ENCODE data around the gene CLSTN3.

The CLSTN3 gene

DNA sequence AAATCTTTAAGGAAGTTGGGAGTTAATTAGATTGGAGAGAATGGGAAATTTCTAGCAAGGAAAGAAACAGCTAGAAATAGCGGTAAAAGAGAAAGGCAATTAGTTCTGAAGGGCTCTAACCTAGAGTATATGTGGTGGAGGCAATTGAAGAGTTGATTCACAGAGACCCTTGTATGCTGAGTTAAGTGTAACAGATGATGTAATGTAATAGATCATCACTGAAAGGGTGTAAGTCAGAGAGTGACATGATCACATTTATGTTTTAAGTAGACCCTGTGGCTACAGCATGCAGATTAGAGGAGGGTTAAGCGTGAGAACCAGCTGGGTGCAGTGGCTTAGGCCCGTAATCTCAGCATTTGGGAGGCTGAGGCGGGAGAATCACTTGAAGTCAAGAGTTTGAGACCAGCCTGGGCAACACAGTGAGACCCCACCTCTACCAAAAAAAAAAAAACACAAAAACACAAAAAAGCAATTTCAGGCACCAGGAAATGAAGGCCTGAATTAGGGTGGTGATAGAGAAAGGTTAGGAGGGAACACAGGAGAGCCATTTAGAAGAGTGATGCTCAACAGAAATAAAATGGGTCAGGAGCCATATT lies 4.4 kb upstream of the CLSTN3 start:
- no peak for FAIRE-seq

DNA sequence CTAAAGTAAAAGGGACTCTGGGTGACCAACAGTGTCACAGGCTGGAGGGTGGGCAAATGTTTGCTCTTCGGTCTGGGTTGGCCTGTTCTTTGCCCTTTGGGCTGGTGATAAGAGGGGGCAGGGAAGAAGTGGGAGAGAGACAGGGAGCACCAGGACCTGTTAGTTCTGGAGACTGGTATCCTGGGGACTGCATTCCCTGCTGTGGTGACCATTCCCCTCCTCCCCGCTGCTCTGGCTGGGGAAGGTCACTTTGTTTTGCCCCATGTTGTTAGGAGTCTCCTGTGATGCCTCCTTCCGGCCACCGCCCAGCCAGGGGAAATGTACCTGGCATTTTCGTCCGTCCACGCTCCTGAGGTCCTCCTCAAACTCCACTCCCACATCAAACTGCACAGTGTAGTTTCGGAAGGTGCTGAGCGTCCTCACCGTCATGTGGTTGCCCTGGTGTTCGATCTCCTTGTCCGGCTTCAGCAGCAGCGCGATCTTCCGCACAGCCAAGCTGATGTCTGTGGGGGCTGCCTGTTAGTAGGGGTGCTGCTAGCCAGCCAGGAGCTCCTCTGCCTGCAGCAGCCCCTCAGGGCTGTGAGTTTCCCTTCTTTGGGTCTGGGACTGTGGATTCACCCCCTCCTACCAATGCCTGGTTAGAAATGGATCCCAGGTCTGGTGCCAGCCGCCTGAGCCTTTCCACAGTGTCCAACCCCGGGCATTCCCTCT lies 2.1 kb upstream of the CLSTN3 start:
- DNase-seq (ENCODE audit: low spot score) (no peak), FAIRE-seq (peak; percentile 40)

More for the DNA sequence above, 4.4 kb upstream of the CLSTN3 start:
- DNase-seq (ENCODE audit: low spot score), result no peak

DNA sequence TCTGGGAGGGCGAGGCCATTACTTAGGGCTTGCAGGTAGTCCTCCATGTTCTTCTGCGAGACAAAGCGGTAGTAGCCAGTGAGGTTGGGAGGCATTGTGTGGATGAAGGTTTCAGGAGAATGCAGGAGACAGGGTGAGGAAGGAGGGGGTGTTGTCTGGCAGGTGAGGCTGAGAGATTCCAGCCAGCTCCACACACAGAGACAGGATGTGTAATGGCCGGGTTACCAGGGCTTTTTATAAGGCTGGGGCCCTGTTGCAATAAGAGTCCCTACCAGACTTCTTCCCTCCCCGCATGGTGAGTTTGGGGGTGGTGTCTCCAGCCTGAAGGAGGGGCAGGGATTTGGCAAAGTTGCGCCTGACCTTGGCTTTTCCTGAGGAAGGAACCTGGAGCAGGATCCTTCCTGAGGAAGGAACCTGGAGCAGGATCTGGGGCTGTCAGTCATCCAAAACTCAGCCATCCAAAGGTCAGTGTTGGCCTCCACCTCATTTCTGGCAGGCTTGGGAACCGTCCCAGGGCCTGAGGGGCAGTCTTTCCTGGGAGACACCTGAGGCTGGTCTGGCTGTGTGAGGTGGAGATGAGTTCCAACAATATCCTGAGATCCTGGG lies 1.4 kb upstream of the CLSTN3 start, which contains the start of gene RBP5:
RBP5 (minus strand) TSS at position 209 of the 606 bp plus-strand sequence; CDS start at position 95, 114 bp downstream.
- DNase-seq (ENCODE audit: low spot score) (no peak), FAIRE-seq (no peak)

DNA sequence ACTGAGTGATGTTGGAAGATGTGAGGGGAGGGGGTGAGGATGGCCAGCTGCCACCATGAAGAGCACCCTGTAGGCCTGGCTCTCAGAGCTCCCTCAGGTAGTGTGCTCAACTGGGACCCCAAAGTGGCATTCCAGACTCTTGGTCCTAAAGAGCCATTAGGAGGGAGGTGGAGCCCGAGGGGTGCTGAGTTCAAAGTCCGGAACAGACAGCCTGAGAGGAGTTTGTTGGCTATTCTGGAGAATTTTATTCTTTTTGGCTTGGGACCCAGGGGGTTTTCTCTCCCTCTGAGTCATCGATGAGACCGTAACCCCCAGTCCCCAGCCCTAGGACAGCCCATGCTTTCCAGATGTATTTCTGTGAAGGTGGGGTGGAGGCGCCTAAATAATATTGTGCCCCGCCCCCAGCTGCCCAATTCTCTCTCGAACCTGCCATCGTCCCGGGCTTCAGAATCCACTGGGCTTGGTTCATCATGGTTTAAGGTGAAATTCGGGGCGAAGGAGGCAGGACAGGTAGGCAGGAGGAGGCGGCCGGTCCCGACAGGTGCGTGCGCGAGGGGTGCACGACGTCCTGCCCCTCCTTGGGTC lies 792 bp upstream of the CLSTN3 start:
- FAIRE-seq (no peak), DNase-seq (ENCODE audit: low spot score) (no peak)

DNA sequence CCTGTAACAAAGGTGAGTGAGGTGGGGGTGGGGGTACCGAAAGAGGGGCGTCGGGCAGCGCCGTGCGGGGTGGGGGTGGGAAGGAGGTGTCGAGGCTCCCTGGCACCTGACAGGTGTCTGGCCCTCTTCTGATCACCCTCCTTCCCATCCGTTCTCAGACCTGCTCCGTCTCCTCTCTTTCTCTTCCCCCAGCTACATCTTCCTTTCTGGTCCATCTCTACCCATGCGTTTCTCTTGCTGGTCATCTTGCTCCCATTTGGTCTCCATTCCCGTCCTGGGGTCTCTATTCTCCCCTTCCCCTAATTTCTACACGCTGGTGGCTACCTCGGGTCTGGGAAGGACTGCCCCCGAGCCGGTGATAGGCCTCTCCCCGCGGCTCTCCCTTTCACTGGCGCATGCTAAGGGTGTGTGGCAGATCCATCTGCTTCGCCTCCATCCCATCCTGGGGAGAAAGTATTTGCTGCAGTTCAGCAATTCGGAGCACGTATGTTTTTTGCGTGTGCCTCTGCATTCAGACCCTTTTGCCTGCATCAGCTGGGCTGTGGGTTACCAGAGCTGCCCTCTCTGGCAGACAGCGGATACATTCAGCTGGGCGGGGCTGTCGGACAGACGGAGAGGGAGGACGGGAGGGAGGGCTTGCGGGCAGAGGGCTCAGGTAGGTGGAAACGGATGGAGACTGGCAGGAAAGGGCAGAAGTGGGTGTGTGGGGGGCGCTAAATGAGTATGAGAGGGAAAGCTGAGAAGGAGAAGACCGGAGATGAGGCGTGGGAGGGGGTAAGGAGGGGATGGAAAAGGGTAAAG lies 730 bp downstream of the CLSTN3 start:
- DNase-seq (ENCODE audit: low spot score) (peak; percentile 89), FAIRE-seq (peak; percentile 88)

DNA sequence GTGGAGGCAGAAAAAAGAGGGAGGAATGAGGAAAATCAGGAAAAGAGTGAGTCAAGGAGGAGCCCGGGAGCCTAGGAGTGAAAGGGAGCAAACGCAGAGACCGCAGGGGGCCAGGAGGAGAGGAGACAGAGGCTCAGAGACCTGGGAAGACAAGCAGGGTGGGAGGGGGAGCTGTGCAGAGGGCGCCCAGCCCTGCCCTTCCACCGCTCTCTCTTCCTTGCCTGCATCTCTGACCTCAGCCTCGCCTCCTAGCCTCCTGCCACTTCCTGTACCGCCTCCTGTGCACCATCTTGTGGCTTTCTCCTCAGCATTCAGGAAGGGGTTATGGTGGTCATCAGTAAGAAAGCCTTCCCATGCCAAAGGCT lies 1.3 kb downstream of the CLSTN3 start:
- peak; percentile 31 for DNase-seq (ENCODE audit: low spot score)
- no peak for FAIRE-seq

DNA sequence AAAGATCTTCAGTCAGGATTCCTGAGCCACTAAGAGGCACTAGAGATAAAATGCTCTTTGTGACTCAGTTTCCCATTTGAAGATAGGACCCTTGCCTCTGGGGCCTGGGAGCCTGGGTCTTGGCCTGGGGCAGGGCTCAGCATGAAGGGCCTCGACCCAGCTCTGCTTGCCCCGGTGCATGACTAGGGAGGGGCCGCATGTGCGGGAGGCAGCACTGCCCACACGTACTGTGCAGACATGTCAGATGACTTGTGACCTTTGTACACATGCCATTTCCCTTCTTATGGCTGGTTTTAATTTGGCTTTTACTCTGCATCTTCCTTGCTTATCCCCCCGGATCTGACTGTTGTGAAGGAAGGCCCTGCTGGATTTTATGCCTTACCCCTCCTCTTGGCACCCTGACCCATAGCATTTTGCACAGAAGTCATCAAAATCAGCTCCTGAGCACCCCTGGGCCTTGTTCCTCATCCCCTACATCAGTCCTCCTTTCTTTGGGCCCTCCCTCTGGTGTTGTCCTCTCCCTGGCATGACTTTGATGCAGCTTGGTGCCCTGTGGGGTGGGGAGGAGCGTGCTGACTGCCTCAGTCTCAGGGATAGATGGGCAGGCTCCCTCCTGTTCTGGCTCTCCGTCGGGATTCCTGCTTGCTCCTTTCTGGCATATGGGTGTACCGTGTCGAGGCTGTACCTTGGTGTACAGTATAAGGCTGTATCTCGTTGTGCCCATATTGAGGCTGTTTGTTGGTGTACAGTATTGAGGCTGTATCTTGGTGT lies 4.4 kb downstream of the CLSTN3 start:
- FAIRE-seq, result peak; percentile 9
- no peak for DNase-seq (ENCODE audit: low spot score)

DNA sequence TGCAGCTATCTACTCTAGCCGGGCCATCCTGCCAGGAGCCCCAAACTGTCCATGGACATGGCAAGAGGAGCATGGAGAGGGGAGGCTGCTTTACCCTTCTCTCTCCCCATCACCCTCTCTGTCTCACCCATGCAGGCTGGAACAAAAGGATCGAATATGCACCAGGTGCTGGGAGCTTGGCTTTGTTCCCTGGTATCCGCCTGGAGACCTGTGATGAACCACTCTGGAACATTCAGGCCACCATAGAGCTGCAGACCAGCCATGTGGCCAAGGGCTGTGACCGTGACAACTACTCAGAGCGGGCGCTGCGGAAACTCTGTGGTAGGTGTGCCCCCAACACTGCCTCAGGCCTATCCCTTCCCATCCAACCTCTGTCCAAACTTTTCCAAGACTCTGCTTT lies 5.9 kb downstream of the CLSTN3 start:
- no peak for DNase-seq (ENCODE audit: low spot score)
- no peak for FAIRE-seq

DNA sequence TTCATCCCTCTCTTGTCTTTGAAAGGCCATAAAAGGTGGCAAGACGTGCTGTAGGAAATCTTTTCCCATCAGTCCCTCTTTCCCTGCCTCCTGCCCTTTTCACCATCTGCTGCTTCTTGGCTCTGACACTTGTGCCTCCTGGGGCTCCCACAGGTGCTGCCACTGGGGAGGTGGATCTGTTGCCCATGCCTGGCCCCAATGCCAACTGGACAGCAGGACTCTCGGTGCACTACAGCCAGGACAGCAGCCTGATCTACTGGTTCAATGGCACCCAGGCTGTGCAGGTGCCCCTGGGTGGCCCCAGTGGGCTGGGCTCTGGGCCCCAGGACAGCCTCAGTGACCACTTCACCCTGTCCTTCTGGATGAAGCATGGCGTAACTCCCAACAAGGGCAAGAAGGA lies 6.5 kb downstream of the CLSTN3 start:
- peak; percentile 13 for FAIRE-seq

DNA sequence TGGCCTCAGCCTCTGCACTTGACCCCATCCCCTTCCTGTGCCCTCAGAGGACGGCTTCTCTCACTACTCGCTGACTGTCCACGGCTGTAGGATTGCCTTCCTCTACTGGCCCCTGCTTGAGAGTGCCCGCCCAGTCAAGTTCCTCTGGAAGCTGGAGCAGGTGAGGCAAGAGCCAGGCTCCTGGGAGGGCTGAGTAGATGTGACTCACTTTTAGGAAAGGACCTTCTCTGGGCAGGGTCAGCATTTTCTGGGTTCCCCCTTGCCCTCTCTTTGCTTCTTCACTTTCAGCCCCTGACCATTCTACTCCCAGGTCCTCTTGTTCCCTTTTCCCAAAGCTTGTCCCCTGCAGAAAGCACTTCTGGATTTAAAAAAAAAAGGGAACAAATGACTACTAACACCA lies 7.7 kb downstream of the CLSTN3 start:
- DNase-seq (ENCODE audit: low spot score), result no peak
- FAIRE-seq, result peak; percentile 61

More for the DNA sequence above, 6.5 kb downstream of the CLSTN3 start:
- no peak for DNase-seq (ENCODE audit: low spot score)

DNA sequence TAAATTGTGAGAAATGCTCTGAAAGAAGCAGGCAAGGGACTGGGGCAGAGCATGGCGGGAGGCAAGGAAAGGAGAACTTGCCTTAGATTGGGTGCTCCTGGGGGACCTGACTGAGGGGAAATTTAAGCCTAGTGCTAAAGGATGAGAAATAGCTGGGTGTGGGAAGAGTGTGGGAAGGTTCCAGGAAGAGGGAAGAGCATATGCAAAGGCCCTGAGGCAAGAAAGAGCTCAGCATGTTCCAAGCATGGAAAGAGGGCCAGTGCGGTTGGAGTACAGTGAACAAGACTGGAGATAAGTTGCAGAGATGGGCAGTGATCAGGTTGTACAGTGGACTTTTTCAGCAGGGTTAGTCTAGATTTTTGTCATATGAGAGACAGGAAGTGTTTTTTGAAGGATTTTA lies 9.0 kb downstream of the CLSTN3 start:
- DNase-seq (ENCODE audit: low spot score), result no peak

DNA sequence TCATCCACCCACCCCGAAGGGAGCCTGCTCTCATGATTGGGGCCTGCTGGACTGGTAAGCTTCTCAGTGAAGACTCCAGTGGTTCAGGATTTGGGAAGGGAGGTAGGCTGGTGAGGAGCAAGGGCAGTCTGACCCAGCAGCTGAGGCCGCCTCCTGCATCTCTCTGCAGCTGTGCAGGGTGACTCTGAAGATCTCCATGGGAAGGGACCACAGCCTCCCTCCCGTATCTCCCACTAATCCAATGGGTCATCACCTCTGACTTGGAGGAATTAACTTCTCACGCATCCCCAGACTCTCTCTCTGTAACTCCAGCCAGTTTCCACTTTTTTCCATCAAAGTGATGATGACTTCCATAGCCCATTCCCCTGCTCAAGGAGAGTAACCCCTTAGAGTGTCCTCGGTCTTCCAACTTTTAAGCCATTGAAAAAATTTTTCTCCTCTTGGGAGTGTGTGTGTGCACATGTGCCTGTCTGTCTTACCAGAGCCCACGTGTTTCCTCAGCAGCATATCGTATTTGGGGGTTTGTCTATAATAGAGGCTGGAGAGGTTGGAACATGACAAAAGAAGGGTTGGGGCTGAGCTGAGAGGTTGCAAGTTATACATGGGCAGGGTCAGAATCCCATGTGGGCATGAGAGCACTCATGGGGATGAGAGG lies 11.3 kb downstream of the CLSTN3 start:
- FAIRE-seq (no peak), DNase-seq (ENCODE audit: low spot score) (no peak)

More for the DNA sequence above, 9.0 kb downstream of the CLSTN3 start:
- FAIRE-seq, result no peak

DNA sequence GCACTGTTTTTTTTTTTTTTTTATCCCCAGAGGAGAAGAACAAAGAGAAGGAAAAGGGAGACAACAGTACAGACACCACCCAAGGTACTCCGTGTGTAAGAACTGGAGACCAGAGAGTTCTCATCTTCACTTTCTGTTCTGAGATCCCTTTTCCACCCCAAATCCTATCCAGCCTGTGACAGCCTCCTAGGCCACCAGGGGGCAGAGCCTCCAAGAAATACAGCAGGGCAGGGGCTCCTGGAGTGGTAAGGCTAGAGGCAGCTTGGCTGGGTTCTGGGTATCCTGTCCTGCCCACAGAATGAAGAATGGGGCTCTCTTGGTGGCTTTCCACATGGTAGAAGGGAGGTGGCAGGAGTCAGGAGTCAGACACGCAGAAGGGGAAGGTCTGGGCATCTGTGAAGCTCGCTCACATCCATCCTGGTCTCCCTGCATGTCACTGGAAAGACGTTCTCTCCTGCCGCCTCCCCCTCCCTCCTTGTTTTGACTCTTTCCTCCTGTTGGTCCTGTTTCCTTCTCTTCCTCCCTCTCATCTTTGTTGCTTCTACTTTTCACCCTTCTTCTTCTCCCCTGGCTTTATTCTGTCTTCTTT lies 12.0 kb downstream of the CLSTN3 start:
- peak; percentile 69 for DNase-seq (ENCODE audit: low spot score)
- FAIRE-seq, result peak; percentile 9

DNA sequence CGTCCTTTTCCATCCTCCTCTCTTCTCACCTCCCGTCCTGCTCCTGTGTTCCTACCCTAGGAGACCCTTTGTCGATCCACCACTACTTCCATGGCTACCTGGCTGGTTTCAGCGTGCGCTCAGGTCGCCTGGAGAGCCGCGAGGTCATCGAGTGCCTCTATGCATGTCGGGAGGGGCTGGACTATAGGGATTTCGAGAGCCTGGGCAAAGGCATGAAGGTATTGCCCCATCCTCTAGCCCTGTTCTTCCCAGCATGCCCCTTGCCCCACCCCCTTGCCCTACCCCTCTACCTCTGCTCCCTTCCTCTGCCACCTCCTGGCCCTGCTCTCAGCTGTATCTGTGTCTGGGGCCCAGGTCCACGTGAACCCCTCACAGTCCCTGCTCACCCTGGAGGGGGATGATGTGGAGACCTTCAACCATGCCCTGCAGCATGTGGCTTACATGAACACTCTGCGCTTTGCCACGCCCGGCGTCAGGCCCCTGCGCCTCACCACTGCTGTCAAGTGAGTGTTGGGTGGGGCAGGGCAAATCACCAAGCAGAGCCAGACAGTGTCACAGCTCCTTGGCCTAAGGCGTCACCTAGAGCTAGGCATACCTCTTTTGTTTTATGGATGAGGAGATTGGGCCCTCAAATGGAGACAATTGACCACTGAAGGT lies 12.8 kb downstream of the CLSTN3 start:
- FAIRE-seq (no peak), DNase-seq (ENCODE audit: low spot score) (no peak)

DNA sequence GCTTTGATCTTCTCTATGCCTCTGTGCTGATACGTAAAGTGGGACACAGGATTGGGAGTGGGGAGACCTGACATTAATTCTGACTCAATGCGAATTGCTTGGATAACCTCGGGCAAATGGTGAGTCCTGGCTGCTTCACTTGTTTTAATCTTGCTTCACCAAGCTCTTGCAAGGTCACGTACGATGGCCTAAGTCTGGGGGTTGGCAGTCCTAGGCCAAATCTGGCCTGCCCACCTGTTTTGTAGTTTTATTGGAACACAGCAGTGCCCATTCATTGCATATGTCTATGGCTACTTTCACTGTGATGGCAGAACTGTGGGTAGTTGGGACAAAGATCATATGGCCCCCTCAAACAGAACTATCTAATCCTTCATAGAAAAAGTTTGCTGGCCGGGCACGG lies 13.4 kb downstream of the CLSTN3 start:
- no peak for DNase-seq (ENCODE audit: low spot score)
- no peak for FAIRE-seq

DNA sequence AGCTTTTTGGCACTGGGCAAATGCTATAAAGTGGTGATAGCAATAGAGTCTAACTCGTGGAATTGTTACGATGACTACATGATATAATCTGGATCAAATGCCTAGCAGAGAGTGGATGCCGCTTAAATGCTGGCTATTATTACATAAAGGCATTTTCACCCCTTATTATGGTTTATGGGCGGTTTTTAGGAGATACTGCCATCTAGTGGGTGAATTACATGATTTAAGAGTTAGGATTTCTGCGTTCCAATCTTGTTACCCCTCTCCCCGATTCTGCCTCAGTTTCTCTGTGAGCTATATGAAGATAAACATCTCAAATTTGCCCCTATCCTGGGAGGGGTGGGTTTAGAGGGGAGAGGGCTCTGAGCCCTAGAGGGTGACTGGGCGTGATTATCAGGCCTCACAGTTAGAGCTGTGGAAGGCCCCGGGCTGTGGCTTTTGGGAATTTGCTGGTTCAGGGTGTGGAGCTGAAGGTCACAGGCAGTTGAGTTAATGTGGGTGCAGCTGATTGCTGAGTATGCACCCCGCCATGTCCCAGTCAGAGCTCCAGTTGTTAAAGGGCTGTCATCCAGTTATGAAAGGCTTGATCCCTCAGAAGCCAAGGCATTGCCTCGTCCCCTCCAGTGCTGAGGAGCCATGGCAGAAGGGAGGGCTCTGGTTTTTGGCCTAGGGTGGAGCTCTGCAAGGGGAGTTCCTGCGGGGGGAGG lies 14.4 kb downstream of the CLSTN3 start:
- FAIRE-seq (no peak), DNase-seq (ENCODE audit: low spot score) (peak; percentile 43)

DNA sequence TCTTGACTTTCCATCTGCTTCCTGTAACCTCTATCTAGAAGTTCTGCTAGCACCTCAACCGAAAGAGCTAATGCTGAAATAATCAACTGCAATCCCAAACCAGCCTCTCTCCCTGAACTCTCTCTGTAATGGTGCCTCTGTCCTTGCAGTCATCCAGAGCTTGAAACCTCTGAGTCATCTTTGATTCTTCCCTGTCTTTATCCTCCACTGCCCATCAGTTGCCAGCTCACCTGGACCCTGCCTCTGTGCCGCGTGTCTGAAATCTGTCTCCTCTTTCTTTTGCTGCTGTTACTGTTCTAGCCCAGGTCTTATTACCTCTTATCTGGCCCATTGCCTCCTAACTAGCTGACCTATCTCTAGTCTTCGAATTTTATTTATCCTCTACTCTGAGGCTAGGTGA lies 15.5 kb downstream of the CLSTN3 start:
- FAIRE-seq (no peak), DNase-seq (ENCODE audit: low spot score) (no peak)

DNA sequence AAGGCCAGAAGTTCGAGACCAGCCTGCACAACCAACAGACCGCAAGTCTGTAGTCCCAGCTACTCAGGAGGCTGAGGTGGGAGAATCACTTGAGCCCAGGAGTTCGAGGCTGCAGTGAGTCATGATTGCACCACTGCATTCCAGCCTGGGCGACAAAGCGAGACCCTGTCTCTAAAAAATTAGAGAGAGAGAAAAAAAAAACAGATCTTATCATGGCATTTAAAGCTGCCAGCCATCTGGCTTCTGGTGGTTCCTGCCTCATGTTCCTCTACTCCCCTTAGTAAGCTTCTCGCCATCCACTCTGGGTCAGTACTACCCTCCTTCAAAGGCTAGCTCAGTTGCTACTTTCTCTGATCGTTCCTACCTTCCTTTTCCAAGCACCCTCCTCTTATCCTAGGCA lies 16.1 kb downstream of the CLSTN3 start:
- DNase-seq (ENCODE audit: low spot score) (no peak), FAIRE-seq (peak; percentile 42)

DNA sequence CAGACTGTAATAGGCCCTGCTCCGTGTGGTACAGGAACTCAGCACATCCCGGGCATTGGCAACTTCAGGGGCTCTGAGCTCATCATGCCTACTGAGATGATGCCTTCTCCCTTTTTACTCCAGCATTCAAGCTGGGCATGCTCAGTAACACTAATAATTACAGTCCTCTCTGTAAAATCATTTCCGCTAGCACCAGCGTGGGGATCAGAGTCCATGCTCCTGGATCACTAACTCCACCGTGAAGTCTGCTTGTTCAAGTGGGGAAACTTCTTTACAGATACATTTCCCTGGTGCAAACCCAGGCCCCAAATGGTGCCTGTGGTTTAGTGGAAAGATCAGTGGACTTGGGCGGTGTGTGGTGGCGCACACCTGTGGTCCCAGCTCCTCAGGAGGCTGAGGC lies 16.7 kb downstream of the CLSTN3 start:
- FAIRE-seq, result no peak

More for the DNA sequence above, 16.7 kb downstream of the CLSTN3 start:
- no peak for DNase-seq (ENCODE audit: low spot score)

Data from urothelium cell line (cell line).